Measurements from ENCODE around the gene STAMBPL1.
"Not testable (repeated sequence)": the region's sequence is repeated elsewhere in the genome, so short reads cannot be mapped to it uniquely, and the experiment has no call there.

The STAMBPL1 gene

DNA sequence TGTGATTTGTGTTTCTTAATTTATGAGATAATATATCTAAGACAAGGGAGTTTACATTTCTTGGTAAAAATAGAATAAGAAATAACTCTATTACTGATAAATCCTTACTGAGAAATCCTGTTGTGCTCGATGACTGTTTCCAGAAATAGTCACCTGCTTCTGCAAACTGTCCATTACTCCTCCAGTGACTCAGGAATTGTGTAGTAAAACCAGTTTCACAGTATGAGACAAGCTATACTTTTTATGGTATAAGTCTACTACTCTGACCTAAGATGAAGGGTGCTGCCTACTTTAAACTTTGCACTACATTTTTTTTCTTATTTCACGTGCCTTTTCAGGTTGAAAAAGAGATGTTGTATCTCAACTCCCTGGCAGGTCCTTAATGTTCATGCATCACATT lies 21.6 kb upstream of the STAMBPL1 start:
- no peak for DNase-seq

DNA sequence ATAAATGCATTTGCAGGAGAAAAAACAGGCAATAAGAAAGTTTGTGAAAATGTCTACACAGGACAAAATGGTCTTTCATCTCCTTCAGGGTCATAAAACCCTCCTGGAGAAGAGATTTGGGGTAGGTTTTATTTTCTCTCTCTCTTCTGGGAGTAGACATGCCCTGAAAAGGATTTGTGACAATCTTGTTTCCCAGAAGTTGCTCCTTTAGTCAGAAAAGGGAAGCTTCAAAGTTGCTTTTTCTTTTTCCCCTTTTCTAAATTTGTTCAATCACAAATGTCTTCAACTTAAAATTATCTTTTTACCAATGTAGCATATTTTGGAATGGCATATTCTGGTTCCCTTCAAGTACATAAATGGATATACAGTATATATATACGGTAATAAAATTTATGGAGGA lies 19.0 kb upstream of the STAMBPL1 start:
- DNase-seq, result peak; percentile 47

DNA sequence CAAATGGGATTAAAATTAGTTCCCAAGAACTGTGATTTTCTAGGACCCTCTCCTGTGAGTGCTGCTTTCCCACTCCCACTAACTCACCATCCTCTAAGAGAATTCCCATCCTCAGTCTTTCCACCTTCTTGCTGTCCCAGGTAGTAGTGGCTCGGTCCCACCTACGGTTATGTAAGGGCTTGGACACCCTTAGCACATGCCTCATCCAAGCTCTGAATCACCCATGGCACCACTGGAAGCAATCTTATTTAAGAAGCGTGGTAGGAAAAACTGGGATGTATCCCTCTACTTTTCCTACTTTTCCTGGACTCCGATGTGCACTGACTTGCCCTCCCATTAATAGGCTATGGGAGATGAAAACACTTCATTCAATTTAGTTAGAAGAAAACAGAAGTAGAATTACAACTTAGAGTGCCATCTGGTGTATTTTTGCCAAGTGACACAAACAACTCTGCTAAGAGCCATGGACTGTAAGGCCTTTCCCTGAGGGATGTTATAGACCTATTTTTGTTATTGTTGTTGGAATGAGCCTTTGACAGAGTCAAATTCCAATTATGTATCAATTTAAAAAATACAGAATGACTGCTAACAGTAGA lies 14.7 kb upstream of the STAMBPL1 start:
- DNase-seq, result peak; percentile 71

DNA sequence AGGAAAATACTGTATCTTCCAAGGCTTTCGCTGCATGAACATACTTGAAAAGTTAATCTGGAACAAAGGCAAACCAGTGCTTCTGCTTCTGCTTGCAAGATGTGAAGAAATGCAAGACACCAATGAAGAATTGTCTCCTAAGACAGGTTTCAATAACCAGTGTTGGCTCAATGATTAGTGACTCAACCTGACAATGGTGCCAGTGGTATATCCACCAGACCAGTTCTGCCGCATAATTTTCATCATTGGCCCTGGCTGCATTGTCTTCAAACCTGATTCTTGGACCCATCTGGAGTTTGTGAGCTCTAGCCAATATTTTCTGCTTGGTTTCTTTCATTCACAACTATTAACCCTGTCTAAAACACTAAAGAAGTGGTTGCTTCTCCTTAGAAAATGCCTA lies 13.6 kb upstream of the STAMBPL1 start:
- no peak for DNase-seq

DNA sequence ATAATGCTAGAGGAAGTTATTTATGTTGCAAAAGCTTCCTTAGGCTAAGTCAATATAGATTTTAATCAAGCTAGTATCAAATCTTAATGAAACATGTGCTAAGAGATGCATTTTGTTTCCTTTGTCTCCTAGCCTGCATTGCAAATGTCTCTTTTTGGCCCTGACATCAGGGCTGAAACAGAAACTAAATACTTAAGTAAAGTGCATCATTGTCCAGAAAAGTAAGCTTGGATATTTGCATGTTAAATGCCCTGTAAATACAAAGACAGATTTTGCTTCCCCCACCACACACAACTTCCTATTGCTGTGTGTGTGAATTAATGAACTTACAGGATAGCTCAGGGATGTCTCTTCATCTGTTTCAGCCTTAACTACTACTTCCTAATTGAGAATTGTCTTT lies 10.0 kb upstream of the STAMBPL1 start:
- DNase-seq, result no peak

DNA sequence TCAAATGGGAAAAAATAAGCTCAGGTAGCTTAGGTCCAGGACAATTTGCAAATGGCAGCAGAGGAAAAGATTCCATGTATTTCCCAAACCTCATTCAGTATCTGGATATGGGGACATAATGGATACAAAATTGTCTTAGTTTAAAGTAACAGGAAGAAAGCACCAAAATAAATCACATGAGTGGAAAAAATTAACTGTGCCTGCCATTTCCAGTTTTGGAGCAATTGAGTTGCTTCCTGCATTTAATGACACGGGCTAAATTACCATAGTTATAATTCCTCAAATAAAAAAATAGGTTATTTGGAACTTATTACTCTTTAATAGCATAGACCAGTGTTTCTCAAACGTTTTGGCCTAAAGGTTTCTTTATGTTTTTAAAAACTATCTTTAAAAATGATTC lies 6.3 kb upstream of the STAMBPL1 start:
- DNase-seq, result no peak

DNA sequence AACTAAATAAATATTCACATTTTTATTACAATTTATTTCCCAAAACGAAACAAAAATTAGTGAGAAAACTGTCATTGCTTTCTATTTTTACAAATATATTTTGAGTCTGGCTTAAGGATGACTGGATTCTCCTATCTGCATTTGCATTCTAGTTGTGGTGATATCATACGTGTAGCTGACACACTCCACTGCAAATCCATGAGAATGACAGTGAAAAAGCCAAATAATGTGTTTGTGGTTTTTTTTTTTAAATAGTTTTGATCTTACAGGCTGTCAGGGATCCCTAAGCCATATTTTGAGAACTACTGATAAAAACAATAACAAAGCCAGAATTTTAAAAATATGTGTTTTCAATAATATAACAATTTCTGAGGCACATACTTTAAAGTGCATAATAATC lies 5.8 kb upstream of the STAMBPL1 start:
- no peak for DNase-seq

DNA sequence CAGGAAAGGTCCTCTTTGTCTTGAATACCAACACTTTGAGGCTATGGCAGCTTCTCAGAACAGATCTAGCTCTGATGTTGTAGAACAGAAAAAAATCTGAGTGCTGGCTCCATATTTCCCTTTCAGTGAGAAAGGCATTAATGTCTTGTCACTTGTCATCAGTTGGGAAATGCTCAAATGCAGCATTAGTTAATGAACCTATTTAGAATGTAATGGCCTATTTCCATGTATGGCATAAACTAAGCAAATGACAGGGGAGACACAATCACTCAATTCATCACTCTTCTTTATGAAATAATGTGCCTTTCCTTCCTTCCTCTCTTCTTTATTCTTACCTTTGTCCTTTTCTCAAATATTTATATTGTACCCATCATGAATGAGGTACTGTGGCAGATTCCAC lies 5.0 kb upstream of the STAMBPL1 start:
- DNase-seq, result no peak

DNA sequence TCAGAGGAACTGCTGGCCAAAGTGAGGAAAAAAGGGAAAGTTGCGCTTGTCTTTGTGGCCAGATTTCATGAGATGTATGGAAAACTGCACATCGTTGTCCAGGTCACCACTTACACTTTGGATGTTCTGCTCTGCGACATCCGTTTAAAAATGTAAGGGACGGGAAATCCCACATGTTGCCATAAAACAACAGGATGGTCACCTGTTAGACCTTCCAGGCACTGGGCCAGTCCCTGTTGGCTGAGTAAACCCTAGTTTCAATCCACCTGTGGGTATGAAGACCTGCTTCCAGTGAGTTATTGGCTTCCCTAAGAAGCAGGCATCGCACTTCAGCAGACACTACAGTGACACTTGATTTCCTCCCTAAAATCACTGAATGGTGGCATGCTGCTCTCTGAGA lies 2.7 kb upstream of the STAMBPL1 start:
- no peak for DNase-seq

DNA sequence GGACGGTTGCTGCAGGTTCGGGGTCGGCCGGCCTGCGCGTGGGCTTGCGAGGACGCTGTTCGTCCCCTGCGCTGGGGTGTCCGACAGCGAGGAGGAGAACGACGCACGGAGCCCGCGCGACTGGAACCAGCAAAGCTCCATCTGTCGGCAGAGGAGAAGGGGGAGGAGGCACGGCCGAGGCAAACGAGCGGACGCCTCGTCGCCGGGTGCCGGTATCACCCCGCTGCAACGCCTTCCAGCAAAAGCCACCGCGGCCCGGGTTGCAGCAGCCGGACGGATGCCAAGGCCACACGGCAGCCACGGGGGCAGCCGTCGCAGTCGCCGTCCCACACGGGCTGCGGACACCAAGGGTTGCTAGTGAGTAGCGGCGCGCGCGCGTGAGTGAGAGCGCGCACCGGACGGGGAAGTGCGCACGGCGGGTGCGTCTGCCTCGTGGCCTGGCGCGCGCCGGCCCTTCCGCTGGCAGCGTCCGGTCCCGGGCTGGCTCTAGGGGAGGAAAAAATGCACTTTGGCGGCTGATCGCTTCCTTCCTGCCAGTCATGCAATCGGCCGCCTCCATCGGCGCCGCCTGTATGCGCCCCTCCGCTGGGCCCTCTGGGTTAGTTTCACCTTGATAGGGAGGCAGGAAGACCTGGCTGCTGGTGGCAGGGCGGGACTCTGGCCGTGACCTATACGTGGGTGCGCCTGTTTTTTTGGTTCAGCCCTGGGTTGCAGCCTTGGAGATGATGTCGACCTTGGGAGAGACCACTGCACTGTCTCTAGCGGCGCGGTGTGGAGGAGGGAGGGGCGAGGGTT lies 434 bp downstream of the STAMBPL1 start:
- DNase-seq, result peak; percentile 73

DNA sequence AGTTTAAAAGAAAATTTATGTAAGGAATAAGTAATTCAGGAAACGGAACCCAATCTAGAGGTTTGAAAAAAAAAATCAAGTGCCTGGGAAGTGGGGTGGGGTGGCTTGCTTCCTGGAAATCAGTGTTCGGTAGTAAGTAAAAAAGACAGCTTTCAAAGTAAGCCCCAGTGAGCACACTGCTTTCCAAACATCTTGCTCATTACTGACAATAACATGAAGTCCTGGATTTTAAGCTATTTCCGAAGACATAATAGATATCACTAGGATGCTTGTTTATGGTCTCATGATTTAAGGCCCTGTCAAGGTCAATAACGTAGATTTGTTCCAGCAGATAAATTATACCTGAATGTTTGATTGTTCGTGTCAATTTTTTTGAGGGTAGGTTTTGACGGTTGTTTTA lies 1.3 kb downstream of the STAMBPL1 start:
- no peak for DNase-seq

DNA sequence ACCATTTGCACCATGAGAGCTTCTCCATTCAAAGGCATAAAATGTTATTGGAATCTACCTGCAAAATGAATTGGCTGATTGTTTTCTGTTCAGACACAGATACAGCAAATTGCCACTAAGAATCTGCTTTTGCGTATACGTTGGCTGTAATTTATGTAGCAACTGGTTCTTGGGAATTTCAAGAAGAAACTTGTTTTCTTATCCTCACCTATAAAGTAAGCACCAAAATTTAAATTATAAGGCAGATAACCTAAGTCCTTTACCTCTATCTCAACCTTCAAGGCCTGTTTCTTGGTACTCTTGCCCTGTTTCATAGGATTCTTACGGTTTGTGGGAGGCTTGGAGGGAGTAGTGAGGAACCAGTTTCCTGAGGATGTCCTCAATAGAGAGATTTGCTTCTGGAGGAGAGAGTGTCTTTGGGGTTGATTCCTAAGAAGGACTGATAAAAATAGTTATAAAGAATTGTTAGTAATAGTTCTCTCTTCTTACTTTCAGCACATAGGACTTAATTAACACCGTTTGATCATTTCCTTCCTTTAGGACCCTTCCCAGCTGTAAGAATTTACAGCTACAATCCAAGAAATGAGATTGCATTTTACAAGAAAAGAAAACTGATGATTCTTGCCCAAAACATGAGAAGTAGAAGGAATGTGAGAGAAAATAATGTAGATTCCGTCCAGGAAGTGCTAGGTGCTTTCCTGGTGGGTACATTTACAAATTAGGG lies 2.0 kb downstream of the STAMBPL1 start:
- DNase-seq, result no peak

DNA sequence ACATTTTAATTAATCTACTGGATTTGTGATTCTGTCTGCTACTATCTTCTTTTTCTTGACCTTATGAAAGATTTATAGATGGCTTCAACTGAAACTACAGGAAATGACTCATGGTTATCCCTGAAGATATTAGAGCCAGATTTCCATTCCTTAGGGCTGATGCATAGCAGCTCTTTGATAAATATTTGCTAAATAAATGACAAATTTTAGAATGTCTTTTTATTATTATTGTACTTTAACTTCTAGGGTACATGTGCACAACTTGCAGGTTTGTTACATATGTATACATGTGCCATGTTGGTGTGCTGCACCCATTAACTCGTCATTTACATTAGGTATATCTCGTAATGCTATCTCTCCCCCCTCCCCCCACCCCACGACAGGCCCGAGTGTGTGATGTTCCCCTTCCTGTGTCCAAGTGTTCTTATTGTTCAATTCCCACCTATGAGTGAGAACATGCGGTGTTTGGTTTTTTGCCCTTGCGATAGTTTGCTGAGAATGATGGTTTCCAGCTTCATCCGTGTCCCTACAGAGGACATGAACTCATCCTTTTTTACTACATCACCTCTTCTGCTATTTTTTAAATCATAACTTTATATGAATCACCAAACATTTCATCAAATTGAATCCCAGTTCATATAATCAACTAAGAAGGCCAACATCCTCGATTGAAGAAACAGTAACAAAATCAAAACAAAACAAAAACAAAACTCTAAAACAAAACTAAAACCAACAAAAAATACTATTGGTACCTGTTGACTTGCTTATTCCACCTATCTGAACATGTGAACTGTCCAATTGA lies 2.8 kb downstream of the STAMBPL1 start:
- not testable (repeated sequence) for DNase-seq

DNA sequence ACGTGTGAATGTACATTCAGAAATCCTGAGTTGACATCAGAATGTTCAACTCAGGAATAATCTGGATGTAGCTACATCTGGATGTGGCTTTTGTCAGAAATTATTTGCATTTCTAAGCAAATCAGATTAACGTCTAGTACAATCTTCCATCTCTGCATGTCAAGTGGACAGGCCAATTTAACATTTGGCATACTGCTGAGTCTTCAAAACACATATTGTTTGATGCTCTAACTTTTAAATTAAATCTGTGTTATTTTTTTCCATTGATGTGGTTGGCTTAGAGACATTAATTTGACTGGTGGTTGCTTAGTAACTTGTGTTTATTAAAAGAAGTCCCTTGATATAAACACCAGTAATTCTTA lies 3.4 kb downstream of the STAMBPL1 start:
- DNase-seq, result no peak

DNA sequence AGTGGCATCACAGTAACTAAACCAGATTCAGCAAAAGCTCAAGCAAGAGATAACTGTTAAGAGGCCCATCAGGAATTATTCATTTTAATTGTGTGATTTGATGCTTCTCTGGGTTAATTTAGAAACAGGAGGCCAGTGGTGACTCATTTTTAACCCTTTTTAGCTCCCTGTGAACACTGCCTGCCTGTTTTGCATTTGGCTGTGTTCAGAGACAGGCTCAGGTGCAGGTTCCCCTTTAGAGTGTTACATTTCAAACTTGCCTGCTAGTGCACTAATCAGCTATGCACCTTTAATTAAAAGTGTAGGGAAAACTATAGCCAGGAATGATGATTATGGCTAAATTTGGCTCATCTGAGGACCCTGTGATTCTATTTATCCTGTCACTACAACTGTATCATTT lies 6.5 kb downstream of the STAMBPL1 start:
- DNase-seq, result no peak

DNA sequence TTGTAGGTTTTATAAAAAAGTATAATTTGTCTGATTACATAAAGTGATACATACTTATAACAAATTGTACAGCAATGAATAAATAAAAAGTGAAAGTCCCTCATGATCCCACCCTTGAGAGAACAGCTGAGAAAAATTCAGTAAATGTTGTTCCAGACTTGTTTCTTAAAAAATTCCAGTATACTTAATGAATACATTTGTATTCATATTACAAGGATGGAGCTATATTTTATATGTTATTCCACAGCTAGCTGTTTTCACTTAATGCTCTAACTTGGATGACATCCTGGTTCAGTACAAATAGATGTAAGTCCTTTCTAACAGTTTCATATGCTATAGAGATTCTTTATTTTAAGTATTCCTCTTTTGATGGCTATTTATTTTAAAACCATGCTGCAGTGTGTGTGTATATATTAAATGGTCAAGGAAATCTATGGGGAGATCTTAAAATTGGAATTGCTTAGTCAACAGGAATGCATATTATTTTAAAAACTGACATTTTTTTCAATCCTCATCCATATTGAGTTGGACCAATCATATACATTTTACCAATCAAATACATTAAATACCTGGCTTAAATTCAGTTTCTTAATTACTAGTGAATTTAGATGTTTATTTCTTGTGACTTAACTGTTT lies 8.9 kb downstream of the STAMBPL1 start:
- DNase-seq, result no peak

DNA sequence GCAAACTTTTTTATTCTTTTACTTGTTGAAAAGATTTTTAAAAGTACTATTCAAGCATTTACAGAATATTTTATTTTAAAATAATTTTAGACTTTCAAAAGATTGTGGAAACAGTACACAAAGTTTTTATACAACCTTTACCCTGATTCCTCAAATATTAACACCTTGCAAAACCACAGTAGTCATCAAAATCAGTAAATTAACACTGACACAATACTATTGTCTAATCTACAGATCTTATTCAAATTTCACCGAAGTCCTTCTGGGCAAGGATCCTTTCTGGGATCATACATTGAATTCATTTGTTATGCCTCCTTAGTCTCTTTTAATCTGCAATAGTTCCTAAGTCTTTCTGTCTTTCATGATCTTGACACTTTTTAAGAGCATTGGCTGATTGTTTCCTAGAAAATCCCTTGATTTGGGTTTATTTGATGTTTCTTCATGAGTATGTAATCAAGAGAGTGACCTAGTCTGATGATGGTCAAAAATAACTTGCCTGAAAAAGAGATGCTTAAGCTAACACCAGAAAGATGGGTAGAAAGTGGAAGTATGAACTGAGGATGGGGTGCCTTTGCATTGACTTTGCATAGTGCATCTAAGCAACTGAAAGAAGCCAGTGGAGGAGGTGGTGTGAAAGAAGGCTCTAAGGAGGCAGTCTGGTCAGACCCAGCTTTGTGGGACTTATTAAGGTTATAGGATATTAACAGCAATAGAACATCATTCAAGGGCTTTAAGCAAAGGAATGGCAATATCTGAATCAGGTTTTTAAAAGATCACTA lies 9.7 kb downstream of the STAMBPL1 start:
- no peak for DNase-seq

DNA sequence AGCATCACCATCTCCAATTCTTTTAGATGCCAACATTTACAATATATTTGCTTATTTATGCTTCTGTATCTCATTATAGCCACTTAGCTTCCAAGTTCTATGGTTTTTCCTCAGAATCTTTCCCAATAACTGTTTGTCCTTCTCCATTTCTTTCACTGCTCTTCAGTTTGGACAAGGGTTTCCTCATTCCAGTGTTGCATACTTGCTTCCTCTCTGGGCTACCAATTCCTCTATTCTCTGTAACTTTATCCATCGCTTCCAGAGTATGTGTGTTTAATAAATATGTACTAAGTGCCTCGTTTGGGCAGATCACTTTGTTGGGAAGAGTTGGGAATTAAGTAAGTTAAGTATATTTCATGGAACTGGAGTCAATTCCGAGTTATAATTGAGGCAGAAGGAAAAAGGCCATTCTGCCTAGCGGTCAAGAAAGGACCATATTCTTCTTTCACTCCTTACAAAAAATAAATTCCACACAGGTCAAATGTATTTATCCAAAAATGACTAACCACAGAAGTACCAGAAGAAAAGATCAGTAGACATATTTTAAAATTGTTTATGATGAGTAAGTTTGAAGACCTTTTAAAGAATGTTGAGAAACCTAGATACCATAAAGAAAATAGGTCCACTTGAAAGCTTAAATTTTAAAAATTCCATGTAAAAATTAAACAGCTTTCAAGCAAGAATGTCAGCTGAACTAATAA lies 10.8 kb downstream of the STAMBPL1 start:
- DNase-seq, result no peak

DNA sequence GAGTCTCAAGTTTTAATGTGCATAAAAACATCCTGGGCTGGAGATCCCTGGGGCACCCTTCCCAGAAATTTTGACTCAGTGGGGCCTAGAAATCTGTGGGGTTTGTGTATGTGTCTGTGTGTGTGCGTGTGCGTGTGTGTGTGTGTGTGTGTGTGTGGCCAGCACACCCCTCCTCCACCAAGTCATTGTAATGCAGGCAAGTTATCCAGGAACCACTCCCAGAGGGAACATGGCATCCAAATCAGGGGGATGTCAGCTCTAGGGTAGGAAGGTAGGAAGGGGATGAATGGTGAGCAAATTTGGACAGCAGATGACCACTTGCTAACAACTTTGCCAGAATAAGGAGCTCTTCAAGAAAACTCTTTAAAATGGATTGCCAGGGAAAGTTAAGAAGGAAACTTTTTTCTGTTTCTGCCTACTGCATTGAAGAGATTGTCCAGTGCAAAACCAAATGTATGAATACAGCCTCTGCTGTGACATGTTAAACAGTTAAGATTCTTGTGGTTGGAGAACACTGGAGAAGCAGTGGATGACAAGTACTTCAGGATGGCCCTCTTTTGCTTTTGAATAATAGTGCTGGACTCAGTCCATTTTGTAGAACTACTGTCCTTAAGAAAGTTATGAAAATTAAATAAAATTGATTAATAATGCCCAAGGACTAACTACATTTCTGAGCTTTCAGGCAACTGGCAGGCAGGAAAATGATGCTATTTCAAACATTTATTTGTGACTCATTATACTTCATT lies 12.3 kb downstream of the STAMBPL1 start:
- no peak for DNase-seq

DNA sequence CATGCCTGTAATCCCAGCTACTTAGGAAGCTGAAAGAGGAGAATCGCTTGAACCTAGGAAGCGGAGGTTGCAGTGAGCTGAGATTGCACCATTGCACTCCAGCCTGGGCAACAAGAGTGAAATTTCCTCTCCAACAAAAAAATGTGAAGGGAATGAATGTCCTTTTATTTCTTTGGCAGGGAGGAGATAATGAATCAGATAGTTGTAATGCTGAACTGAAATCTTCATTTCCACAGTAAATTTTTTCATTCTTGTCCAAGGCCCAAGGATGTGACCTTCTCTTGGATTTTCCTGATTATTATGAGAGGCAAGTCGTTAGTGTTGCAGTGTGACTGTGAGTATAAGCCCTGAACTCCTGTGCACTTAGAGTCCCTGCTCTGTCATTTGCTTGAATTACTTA lies 13.6 kb downstream of the STAMBPL1 start:
- DNase-seq, result no peak

DNA sequence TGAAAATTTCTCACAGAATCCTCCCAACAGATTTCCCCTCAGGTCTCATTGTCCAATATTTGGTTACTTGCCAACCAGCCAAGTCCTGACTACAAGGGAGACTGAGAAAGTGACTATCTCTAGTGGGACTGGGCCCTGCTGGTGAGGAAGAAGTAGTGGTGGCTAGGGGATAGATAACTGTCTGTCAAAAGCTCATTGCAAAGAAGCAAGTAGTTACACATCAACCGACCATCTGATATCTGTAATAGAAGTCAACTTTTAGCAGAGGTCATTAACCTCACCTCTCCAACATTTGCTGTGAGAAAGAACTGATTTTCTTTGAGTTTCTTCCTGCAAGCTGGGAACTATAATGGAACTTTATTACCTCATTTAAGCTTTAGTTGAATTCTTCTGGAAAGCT lies 15.2 kb downstream of the STAMBPL1 start:
- no peak for DNase-seq

All from MV-4-11 (cell line).